Measurements from ENCODE around the gene DNMBP.

The DNMBP gene

GRCh38 chr10:99835947-99836346, 173.8 kb downstream of the DNMBP start:
- no peak for DNase-seq (ENCODE audit: low spot score)

GRCh38 chr10:99834410-99834809, 175.3 kb downstream of the DNMBP start:
- no peak for DNase-seq (ENCODE audit: low spot score)

DNA sequence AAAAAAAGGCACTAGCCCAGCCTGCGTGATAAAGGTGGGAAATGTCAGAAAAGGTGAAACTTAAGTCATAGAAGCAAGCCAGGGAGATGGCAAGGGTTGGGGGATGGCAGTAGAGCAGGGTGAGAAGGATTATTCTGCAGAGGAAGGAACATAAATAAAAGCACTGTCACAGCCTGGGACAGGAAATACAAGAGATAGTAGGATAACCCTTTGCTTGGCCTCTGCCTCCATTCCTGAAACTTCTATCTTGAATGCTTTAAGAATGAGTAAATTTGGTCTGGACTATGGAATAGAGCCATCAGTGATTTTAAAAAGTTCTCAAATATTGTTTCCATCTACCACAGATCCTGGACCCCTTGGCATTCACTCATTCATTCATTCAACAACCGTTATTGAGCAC, 177.3 kb downstream of the DNMBP start:
- no peak for DNase-seq (ENCODE audit: low spot score)

DNA sequence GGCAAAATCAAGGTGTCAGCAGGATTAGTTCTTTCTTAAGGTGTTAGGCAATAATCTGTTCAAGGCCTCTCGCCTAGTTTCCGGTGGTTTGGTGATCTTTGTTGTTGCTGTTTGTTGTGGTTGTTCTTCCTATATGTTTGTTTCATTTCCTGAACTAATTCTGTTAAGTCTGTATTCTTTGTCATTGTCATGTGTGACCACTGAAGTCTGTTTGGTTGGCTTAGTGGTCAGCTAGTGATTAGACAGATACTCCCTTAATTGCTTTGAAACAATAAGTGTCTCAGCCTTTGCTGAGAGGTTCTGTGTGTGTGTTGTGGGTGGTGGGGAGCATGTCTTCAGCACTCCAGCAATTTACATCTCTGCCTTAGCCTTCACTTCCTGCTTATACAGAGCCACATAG, 181.3 kb downstream of the DNMBP start:
- DNase-seq (ENCODE audit: low spot score), result no peak

DNA sequence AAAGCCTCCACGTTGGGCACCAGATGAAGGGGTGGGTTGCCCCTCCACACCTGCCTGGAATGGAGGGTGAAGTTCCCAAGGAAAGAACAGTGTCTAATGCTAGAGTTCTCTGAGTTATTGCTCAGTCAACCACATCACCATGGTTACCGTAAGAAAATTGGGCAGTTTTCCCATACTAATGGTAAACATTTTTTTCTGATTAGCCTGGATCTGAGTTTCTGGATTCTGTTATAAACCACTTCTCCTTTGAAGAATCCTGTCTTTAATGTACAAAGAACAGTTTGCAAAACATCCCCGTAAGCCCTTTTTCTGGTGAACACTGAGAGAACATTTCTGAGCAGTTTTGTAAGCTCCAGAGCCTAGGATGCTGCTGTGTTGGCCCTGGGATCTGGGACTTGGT, 181.8 kb downstream of the DNMBP start:
- DNase-seq (ENCODE audit: low spot score), result no peak
